Hematopoietic multipotent progenitor cell treated with erythropoietin and hydrocortisone succinate and interleukin-3 and kit ligand, for 15 days (in vitro differentiated cells): ENCODE results near the gene TENM4.
A peak's percentile ranks its signal among the peaks of the same experiment; 100 is the strongest.

Source experiments
- DNase-seq: peaks from one replicate; pipeline ENCODE4 v3.0.0-alpha.2; 2015; ENCODE audit warnings: low spot score

Gene TENM4

GRCh38 chr11:78967811-78968210 lies 473.0 kb downstream of the TENM4 start:
- no peak for DNase-seq

GRCh38 chr11:78965432-78965831 lies 475.4 kb downstream of the TENM4 start:
- DNase-seq: no peak

- DNase-seq: no peak
Measured at GRCh38 chr11:78961937-78962701, 478.7 kb downstream of the TENM4 start.

GRCh38 chr11:78961247-78961646 lies 479.6 kb downstream of the TENM4 start:
- DNase-seq: no peak

- no peak for DNase-seq
Measured at GRCh38 chr11:78958444-78958843, 482.4 kb downstream of the TENM4 start.

GRCh38 chr11:78957476-78958245 lies 483.2 kb downstream of the TENM4 start:
- DNase-seq: no peak

GRCh38 chr11:78954696-78955095 lies 486.1 kb downstream of the TENM4 start:
- DNase-seq: no peak

- no peak for DNase-seq
Measured at GRCh38 chr11:78954261-78954660, 486.6 kb downstream of the TENM4 start.

GRCh38 chr11:78952890-78953289 lies 487.9 kb downstream of the TENM4 start:
- no peak for DNase-seq

GRCh38 chr11:78952175-78952574 lies 488.7 kb downstream of the TENM4 start:
- no peak for DNase-seq

GRCh38 chr11:78949976-78950690 lies 490.7 kb downstream of the TENM4 start:
- no peak for DNase-seq

GRCh38 chr11:78946945-78947902 lies 493.6 kb downstream of the TENM4 start:
- DNase-seq: no peak

GRCh38 chr11:78943841-78944240 lies 497.0 kb downstream of the TENM4 start:
- DNase-seq: peak; percentile 16

- DNase-seq: no peak
Measured at GRCh38 chr11:78943154-78943553, 497.7 kb downstream of the TENM4 start.

GRCh38 chr11:78941226-78941851 lies 499.5 kb downstream of the TENM4 start:
- no peak for DNase-seq

- no peak for DNase-seq
Measured at GRCh38 chr11:78940500-78941225, 500.2 kb downstream of the TENM4 start.

GRCh38 chr11:78938971-78939370 lies 501.9 kb downstream of the TENM4 start:
- no peak for DNase-seq

- no peak for DNase-seq
Measured at GRCh38 chr11:78938036-78938435, 502.8 kb downstream of the TENM4 start.

- DNase-seq: no peak
Measured at GRCh38 chr11:78935398-78936068, 505.3 kb downstream of the TENM4 start.

GRCh38 chr11:78933350-78933749 lies 507.5 kb downstream of the TENM4 start:
- no peak for DNase-seq
